Left ventricle myocardium inferior (tissue), 1 donor: Measurements from ENCODE around the gene ALOXE3. TPM values are rescaled to one million over a fixed set of nuclear protein-coding genes. Genes with fewer than 3 reads are reported as not detected.

ENCODE experiments used
- DNase-seq: peaks from one replicate; pipeline ENCODE4 v3.0.0-alpha.2; 2020
- H3K27ac ChIP-seq: fragments of 200-600 bp; replicated peaks from 2 replicates; pipeline ENCODE4 v1.8.0; 2021
- H3K27me3 ChIP-seq: fragments of 200-600 bp; 2 replicates; pipeline ENCODE4 v1.8.0; 2021; ENCODE audit warnings: low read depth
- H3K36me3 ChIP-seq: fragments of 200-600 bp; 2 replicates; pipeline ENCODE4 v1.8.0; 2021
- H3K4me1 ChIP-seq: fragments of 200-600 bp; 2 replicates; pipeline ENCODE4 v1.8.0; 2021
- H3K4me3 ChIP-seq: fragments of 200-600 bp; 2 replicates; pipeline ENCODE4 v1.8.0; 2021; ENCODE audit warnings: mild to moderate bottlenecking, moderate library complexity
- H3K9me3 ChIP-seq: fragments of 200-600 bp; replicated peaks from 2 replicates; pipeline ENCODE4 v1.8.0; 2021
- CTCF ChIP-seq: fragments of 200-600 bp; IDR thresholded peaks from 2 replicates; pipeline ENCODE4 v1.8.0; 2021; ENCODE audit warnings: antibody characterized with exemption, mild to moderate bottlenecking, borderline replicate concordance
- intact Hi-C: fragments of 100-400 bp; cut with micrococcal nuclease; formaldehyde crosslinking; loops from one replicate; pipeline ENCODE4 v1.11.0; 2022
- total RNA-seq: library from RNA; stranded (reverse); fragmentation: NEBNext Ultra II Directional; extraction: Animal tissue kit (Norgen Biotek cat#: 25700); gene quantifications from one replicate; pipeline ENCODE4 v1.2.1, GENCODE V29; 2021
- donor health status: DM: no; HTN: yes; CAD: no; lungs with severe emphysema.

The ALOXE3 gene
- total RNA-seq, 1 donor from 2014 or later: not detected

GRCh38 chr17:8138374-8138671, 20.0 kb upstream of the ALOXE3 start:
- Histone ChIP-seq H3K27me3 (no peaks in the 10 kb centered on the region), H3K4me3 (peak overlapping the region; percentile 52), H3K9me3 (no peaks in the 10 kb centered on the region), H3K36me3 (peaks cover 42% of the 10 kb centered on the region), H3K27ac (peak overlapping the region; percentile 89), H3K4me1 (peaks cover 55% of the 10 kb centered on the region)
- no peak for TF ChIP-seq CTCF
- intact Hi-C loops: no loop called here
- DNase-seq: no peak

DNA sequence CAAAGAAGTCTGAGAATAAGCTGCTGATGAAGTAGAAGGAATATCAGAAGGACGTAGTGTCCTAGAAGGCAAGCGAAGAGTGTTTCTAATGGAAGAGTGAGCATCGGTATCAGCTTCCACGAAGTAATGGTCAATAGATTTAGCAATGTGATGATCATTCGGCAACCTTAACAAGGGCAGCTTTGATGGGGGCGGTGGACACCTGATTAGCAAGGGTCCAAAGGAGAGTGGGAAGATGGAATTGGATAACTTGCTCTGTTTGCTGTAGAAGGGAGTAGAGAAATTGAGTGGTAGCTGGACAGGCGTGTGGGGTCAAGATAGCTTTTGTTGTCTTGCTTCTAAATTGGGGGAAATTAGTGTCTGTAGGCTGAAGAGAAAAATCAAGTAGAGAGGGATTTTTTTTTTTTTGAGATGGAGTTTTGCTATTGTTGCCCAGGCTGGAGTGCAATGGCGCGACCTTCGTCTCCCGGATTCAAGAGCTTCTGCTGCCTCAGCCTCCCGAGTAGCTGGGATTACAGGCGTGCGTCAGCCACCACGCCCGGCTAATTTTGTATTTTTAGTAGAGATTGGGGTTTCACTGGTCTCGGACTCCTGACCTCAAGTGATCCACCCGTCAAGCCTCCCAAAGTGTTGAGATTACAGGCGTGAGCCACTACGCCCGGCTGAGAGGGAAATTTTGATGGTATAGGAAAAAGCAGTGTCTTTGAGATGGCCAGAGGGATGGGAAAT, 19.5 kb upstream of the ALOXE3 start:
- DNase-seq: no peak
- Histone ChIP-seq H3K9me3 (no peaks in the 10 kb centered on the region), H3K27ac (peak overlapping the region; percentile 89), H3K27me3 (no peaks in the 10 kb centered on the region), H3K4me1 (peaks cover 50% of the 10 kb centered on the region), H3K36me3 (peaks cover 37% of the 10 kb centered on the region), H3K4me3 (peak overlapping the region; percentile 52)
- TF ChIP-seq CTCF: no peak
- intact Hi-C loops: no loop called here

GRCh38 chr17:8133941-8134340, 15.6 kb upstream of the ALOXE3 start:
- no peak for TF ChIP-seq CTCF
- Histone ChIP-seq H3K4me3 (no peak overlapping the region), H3K27ac (no peak overlapping the region), H3K27me3 (peaks cover 13% of the 10 kb centered on the region), H3K4me1 (peaks cover 11% of the 10 kb centered on the region), H3K9me3 (no peaks in the 10 kb centered on the region), H3K36me3 (no peaks in the 10 kb centered on the region)
- intact Hi-C loops: no loop called here
- DNase-seq: no peak

- H3K4me3 ChIP-seq: no peak overlapping the region
- peaks cover 19% of the 10 kb centered on the region for H3K27me3 ChIP-seq
- no peak for TF ChIP-seq CTCF
- H3K4me1 ChIP-seq: peaks cover 9% of the 10 kb centered on the region
- no peak overlapping the region for H3K27ac ChIP-seq
- no peaks in the 10 kb centered on the region for H3K36me3 ChIP-seq
- intact Hi-C loops: no loop called here
- no peak for DNase-seq
- H3K9me3 ChIP-seq: no peaks in the 10 kb centered on the region
These were observed 15.1 kb upstream of the ALOXE3 start for GRCh38 chr17:8133399-8133798.

DNA sequence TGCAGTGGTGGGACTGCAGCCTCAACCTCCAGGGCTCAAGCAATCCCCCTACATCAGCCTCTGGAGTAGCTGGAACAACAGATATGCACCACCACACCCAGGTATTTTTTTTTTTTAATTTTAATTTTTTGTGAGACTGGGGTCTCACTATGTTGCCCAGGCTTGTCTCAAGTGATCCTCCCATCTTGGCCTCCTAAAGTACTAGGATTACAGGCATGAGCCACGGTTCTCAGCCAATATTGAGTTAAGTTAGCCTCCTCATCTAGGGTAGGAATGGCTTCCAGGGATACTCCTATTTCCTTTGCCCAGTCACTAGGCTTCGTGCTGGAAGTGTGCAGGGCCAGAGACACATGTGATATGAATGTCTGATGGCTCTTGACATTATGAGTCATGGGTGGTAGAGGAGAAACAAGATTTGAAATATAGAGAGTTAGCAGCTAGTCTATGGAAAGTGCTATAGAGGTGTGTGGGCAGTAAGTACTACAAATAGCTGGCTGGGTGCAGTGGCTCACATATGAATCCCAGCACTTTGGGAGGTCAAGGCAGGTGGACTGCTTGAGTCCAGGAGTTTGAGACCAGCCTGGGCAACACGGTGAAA, 13.6 kb upstream of the ALOXE3 start:
- Histone ChIP-seq H3K36me3 (no peaks in the 10 kb centered on the region), H3K4me1 (peaks cover 8% of the 10 kb centered on the region), H3K27me3 (peaks cover 21% of the 10 kb centered on the region), H3K4me3 (no peak overlapping the region), H3K9me3 (no peaks in the 10 kb centered on the region), H3K27ac (no peak overlapping the region)
- no peak for DNase-seq
- TF ChIP-seq CTCF: no peak
- intact Hi-C loops: no loop called here
